HTERT RPE-1 (cell line): Measurements from ENCODE around the gene BZW1.
"Not testable (repeated sequence)": the region's sequence is repeated elsewhere in the genome, so short reads cannot be mapped to it uniquely, and the experiment has no call there.

Source experiments
- in situ Hi-C: fragments of 300-500 bp; cut with MboI; formaldehyde crosslinking; loops from 4 replicates; pipeline ENCODE4 v1.14.3; 2020; ENCODE audit warnings: low sequenced_read_pairs

The BZW1 gene

GRCh38 chr2:200790185-200790584 is 21.5 kb upstream of the BZW1 start:
- in situ Hi-C loops = no loop called here

DNA sequence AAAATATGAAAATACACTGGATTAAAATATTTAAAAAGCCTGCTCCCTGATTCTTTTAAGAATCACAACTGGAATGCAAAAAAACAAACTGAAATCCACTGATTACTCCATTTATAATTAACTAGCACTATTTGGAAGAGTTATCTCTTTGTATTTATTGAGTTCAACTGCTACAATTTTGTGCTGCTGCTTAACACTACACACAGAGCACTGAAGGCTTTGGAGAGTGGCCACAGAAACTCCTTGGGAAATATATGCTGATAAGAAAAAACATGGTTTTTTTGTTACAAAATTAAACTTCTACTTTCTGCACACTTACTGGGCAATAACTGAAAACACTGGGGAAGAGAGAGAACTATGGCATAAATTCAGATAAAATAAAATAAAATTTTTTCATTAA is 19.8 kb upstream of the BZW1 start:
- in situ Hi-C loops = no loop called here

- in situ Hi-C loops = no loop called here
Measured at GRCh38 chr2:200794143-200794542, 17.6 kb upstream of the BZW1 start.

- in situ Hi-C loops = no loop called here
Measured at GRCh38 chr2:200795028-200795440, 16.7 kb upstream of the BZW1 start.

DNA sequence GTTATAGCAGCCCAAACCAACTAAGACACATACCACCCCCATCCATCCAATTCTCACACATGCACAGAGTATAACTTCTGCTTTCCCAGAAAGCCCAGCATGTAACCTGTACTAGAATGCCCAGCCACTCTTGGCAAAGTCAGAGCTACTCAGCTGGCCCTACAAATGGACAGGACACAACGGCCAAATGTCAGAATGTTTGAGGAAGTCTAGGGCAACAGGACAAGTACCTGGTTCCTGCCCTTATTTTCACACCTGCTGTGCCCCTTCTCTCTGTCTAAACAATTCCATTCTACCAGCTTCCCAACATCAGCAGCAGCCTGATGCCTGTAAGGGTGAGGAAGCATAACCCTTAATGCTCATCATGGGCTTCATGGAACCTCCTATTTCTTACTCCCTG is 15.1 kb upstream of the BZW1 start:
- in situ Hi-C loops = no loop called here

GRCh38 chr2:200797242-200797770 is 14.4 kb upstream of the BZW1 start:
- in situ Hi-C loops = no loop called here

DNA sequence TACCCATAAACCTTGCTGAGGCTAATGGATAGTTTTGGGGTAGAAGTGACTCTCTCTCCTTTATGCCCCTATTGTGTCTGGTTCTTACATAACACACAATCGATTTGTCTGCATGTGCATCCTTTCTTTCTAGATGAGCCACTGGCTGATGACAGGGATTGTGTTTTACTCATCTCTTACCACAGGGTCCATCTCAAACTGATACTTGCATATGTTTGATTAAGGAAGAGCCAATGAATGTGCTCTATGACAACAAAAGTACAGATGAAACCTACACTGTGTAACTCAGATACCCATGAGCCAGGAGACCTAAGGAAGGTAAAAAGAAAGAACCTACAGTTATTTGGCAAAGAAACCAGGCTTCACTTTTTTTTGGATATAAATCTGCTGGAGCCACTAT is 13.2 kb upstream of the BZW1 start:
- in situ Hi-C loops = no loop called here

DNA sequence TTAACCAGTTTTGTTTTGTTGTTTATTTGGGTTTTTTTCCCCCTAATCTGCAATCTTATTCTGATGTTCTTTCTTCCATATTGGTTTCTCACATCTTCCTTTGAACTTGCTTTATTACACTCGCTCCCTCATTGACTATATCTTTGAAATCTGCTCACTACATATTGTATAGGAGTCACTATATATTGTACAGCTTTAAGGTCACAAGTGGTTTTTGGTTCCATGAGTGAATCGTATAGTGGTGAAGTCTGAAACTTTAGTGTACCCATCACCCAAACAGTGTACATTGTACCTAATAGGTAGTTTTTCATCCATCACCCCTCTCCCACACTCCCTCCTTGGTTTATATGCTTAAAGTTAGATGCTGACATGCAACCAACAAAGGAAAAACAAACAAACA is 11.3 kb upstream of the BZW1 start:
- in situ Hi-C loops = no loop called here

DNA sequence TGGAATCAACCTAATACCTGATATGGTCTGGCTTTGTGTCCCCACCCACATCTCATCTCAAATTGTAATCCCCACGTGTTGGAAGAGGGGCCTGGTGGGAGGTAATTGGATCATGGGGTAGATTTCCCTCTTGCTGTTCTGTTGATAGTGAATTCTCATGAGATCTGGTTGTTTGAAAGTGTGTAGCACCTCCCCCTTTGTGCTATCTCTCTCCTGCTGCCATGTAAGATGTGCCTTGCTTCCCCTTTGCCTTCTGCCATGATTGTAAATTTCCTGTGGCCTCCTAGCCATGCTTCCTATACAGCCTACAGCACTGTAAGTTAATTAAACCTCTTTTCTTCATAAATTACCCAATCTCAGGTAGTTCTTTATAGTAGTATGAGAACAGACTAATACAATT is 10.3 kb upstream of the BZW1 start:
- in situ Hi-C loops = not testable (repeated sequence)

DNA sequence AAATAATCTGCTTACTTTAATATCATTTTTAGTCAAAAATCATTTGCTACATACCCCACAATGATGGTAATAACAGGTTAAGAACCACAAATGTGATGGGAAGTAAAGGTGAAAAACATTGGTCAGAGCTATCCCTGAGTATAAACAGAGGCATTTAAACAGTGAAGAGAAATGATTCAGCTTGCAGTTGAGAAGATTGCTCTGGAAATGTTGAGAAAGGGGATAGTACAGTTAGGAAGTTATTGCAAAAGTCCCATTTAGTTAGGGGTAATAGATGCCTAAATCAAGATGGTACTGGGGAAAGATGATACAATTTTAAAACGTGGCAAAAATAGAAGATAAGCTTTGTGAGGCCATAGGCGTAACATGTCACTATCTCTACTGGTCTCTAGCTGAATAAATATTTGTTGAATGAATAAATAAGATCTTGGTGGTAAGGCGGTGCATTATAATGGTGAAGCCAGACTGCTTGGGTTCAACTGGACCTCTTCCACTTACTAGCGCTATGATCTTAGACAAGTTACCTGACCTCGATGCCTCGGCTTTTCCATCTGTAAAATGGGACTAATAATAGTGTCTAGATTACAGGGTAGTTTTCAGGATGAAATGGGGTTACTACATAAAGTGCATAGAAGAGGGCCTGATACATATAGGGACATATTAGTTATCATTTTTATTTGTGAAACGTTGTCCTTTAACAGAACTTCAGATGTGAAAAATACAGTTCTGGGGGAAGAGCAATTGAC is 2.0 kb upstream of the BZW1 start:
- in situ Hi-C loops = no loop called here

DNA sequence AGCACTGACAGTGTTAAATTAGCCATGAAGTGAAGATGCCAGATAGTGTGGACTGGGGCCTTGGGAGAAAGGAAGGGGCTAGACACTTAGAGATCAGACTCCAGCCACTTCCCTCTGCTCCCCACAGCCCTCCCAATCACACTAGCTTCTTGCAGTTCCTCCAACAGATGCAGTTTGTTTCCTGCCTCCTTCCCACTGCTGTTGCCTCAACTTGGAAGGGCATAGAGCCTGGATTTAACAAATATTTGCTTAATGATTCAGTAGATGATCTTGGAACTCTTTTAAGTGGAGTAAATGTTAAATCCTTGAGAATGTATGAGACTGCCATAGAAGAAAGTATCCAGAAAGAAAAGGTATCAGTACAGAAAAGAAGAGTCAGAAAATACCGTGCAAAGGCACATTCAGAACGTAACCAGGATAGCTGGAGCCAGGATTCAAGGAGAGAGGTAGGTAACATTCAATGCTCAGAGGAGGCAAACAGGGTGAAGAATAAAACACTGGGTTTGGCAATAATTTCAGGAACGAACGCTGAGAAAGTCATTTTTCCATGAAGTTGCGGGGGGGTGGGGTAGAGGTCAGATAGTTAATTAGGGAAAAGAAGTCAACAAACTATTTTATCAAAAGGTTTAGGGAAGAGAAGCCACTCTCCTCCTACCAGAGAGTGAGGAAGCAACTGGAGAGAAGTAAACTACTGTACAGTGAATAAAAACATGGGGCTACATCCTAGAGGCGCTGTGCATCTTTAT is 1.3 kb upstream of the BZW1 start:
- in situ Hi-C loops = no loop called here

DNA sequence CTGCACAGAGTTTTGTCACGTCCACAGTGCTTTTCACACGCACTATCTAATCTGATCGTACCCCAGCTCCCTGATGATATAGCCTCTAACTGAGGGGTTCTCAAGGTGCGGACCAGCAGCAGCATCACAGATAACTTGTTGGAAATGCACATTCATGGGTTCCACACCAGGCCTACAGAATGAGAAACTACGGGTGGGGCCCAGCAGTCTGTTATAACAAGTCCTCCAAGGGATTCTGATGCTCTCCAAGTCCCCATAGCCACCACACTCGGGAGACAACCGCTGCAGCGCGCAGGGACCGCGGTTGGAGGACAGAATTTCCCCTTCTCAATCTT is 745 bp upstream of the BZW1 start:
- in situ Hi-C loops = no loop called here

DNA sequence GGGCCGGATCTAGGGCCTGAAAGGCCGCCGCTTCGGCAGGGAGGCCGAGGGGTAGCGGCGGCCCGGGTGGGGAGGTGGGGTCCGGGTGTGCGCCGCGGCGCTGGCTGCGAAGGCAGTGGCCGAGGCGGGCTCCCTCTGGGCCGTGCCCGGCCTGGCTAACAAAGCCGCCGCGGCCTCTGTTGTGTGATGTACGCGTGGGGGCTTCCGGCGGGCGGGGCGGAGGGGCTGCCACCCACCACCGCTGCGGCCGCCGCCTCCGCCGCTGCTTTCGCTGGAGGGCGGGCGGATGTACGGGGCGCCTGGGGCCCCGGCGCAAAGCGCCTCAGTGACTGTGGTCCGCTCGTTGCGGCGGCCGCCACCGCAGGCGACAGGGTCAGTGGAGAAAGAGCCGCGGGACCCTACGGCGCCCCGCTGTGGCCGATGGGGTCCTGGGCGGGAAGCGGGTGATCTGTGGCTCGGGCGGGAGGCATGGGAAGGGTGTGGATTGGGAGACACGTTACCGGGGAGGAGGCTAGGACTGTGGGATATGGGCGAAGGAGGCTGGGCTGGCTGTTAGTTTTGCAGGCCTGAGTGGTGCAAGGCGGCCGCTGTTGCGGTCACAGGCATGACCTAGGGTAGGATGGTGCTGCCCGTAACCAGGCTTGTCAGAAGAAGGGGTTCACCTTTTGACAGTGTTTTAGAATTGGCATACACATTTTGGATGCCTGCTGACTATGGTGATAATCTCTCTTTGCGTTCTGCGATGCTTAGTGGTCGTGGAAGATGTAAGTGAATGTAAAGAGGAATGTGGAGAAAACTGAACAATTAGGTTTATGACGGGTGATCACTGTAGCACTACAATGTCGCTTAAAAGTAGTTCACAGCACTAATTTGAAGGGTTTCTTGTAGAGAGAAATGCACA is 662 bp downstream of the BZW1 start:
- in situ Hi-C loops = no loop called here

DNA sequence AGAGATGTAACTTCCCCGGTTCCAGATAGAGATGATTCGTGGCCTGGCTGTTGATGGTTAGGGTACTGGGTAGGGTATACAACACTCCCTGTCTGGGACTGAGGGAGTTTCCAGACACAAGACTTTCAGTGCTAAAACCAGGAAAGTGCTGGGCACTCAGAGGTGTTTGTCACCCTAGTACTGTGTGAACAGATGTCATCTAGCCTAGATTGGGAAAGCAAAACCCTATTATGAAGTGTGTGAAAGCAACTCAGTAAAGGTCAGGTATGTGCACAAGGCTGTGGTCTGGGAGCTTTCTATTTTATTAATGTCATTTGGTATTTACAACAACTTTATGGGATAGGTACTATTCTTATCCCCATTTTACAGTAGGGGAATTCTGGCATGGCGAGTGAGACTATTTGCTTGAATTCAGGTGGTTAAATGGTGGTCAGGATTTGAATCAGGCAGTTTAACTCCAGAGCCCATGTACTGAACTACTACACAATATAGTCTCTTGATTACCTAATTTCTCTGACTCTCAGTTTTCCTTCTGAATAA is 2.6 kb downstream of the BZW1 start:
- in situ Hi-C loops = no loop called here

GRCh38 chr2:200814917-200815316 is 3.2 kb downstream of the BZW1 start:
- in situ Hi-C loops = no loop called here

GRCh38 chr2:200818732-200819131 is 7.0 kb downstream of the BZW1 start:
- in situ Hi-C loops = not testable (repeated sequence)

DNA sequence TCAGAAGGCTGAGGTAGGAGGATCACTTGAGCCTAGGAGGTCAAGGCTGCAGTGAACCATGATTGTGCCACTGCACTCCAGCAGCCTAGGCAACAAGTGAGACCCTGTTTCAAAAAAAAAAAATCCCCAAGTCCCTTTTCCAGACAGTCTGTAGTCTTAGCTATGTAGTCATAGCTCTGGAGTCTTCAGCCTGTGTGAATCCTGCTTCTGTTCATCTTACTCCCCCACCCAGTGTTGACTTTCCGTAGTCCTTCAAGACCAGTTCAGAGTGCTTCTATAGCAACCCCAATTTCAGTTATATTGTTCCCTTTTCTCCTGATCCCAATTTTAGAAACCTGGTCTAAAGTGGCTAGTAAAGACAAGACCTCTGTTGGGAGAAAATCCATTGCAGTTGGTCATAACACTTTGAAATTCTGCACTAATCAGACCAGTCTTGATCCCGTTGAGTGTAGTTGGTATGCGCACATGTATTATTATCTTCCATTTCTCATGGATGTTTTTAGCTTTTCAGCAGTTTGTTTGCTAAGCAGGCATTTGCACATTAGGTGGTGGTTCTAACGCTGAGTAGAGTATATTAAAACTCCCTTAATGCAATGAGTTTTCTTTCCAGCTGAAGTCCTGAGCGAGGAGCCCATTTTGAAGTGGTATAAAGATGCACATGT is 9.0 kb downstream of the BZW1 start:
- in situ Hi-C loops = no loop called here

GRCh38 chr2:200821686-200822245 is 10.1 kb downstream of the BZW1 start:
- in situ Hi-C loops = no loop called here

DNA sequence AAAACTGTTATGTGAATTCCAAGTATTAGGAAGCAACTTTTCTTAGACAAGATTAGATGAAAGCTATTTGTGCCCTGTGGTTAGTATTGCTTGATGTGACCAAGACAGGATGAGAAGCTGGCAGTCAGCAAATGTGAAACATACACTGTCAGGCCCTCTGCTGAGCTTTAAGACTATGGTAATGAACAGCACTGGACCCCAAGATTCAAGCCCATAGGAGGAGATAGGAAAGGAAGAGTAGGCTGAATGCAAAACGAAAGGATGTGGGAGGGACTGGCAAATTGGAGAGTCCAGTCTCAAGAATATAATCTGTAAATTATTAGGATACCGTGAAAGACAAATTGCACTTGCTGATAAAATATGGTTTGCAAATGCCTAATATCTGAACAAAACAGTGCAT is 16.4 kb downstream of the BZW1 start:
- in situ Hi-C loops = no loop called here

- in situ Hi-C loops = no loop called here
Measured at GRCh38 chr2:200828572-200829257, 17.0 kb downstream of the BZW1 start.
